SK-N-SH (cell line): ENCODE data around the gene MATR3.

Source experiments
- EP300 ChIP-seq, 2 experiments: IDR thresholded peaks; 2 replicates each; pipeline versions ENCODE4 v1.4.0 to v1.6.1; 2012; ENCODE audit warnings: borderline replicate concordance in 1 of 2, low read depth in 1 of 2, low read length in 1 of 2
- EZH2phosphoT487 ChIP-seq: fragments of 200-600 bp; sonication (generic); IDR thresholded peaks from 2 replicates; pipeline ENCODE4 v1.6.1; 2017; ENCODE audit warnings: low read depth, mixed run types, mild to moderate bottlenecking, antibody characterized with exemption, moderate library complexity, borderline replicate concordance
- GATA2 ChIP-seq: sonication (generic); formaldehyde crosslinking; IDR thresholded peaks from 2 replicates; pipeline ENCODE4 v1.5.0; 2020; ENCODE audit warnings: mild to moderate bottlenecking, missing genetic modification reagents
- RAD21 ChIP-seq: IDR thresholded peaks from 2 replicates; pipeline ENCODE4 v1.6.1; 2012; ENCODE audit warnings: mild to moderate bottlenecking, low read length
- TEAD4 ChIP-seq: IDR thresholded peaks from 2 replicates; pipeline ENCODE4 v1.4.0; 2012; ENCODE audit warnings: mild to moderate bottlenecking, borderline replicate concordance; ENCODE audit not compliant: insufficient read depth
- TF ChIP-seq, protein P1 (sequence below): fragments of 200-600 bp; sonication (generic); IDR thresholded peaks from 2 replicates; pipeline ENCODE4 v1.6.1; 2017; ENCODE audit warnings: antibody characterized with exemption, mild to moderate bottlenecking, moderate library complexity

- TF ChIP-seq, protein P1, sequence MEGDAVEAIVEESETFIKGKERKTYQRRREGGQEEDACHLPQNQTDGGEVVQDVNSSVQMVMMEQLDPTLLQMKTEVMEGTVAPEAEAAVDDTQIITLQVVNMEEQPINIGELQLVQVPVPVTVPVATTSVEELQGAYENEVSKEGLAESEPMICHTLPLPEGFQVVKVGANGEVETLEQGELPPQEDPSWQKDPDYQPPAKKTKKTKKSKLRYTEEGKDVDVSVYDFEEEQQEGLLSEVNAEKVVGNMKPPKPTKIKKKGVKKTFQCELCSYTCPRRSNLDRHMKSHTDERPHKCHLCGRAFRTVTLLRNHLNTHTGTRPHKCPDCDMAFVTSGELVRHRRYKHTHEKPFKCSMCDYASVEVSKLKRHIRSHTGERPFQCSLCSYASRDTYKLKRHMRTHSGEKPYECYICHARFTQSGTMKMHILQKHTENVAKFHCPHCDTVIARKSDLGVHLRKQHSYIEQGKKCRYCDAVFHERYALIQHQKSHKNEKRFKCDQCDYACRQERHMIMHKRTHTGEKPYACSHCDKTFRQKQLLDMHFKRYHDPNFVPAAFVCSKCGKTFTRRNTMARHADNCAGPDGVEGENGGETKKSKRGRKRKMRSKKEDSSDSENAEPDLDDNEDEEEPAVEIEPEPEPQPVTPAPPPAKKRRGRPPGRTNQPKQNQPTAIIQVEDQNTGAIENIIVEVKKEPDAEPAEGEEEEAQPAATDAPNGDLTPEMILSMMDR: no peak
- no peak for TF ChIP-seq GATA2
- TF ChIP-seq TEAD4: no peak
- no peak for TF ChIP-seq EP300 (IDR thresholded peaks at IDR 0.05; ENCODE audit: borderline replicate concordance in 1 of 2, low read depth in 1 of 2, low read length in 1 of 2)
- TF ChIP-seq RAD21: no peak
- no peak for TF ChIP-seq EZH2phosphoT487
These were observed 386 bp upstream of the MATR3 start for GRCh38 chr5:139293202-139293506.
